Neural cell (in vitro differentiated cells): ENCODE data around the gene RNF8. TPM values are rescaled to one million over a fixed set of nuclear protein-coding genes. Genes with fewer than 3 reads are reported as not detected.

Source experiments
- H2AFZ ChIP-seq: fragments of 200-600, 300-800 bp; sonication (generic), shearing (Covaris generic); 2 replicates; pipeline ENCODE4 v1.6.0; 2014; ENCODE audit warnings: low read depth, mild to moderate bottlenecking, antibody characterized with exemption, low read length, moderate library complexity
- H3F3A ChIP-seq: fragments of 200-600 bp; shearing (Covaris generic); 2 replicates; pipeline ENCODE4 v1.6.1; 2016; ENCODE audit warnings: mild to moderate bottlenecking, moderate library complexity, mixed read lengths, antibody characterized with exemption, low read length; ENCODE audit not compliant: insufficient read depth, poor library complexity, severe bottlenecking
- H3K27ac ChIP-seq: fragments of 200-600, 300-800 bp; sonication (generic), shearing (Covaris generic); 2 replicates; pipeline ENCODE4 v1.5.1; 2014; ENCODE audit warnings: mild to moderate bottlenecking, low read length, moderate library complexity
- H3K27me3 ChIP-seq: fragments of 300-800, 200-600 bp; sonication (generic), shearing (Covaris generic); 2 replicates; pipeline ENCODE4 v1.6.0; 2014; ENCODE audit warnings: mild to moderate bottlenecking, low read depth, low read length, moderate library complexity; ENCODE audit not compliant: insufficient read depth
- H3K36me3 ChIP-seq: fragments of 300-800, 200-600 bp; sonication (generic), shearing (Covaris generic); 2 replicates; pipeline ENCODE4 v1.5.1; 2014; ENCODE audit warnings: mild to moderate bottlenecking, antibody characterized with exemption, low read length, moderate library complexity; ENCODE audit not compliant: insufficient read depth
- H3K4me2 ChIP-seq: fragments of 300-800, 200-600 bp; sonication (generic), shearing (Covaris generic); 2 replicates; pipeline ENCODE4 v1.6.0; 2014; ENCODE audit warnings: mild to moderate bottlenecking, low read length
- H3K4me3 ChIP-seq: fragments of 300-800, 200-600 bp; sonication (generic), shearing (Covaris generic); 2 replicates; pipeline ENCODE4 v1.5.1; 2014; ENCODE audit warnings: mild to moderate bottlenecking, low read length, moderate library complexity
- H3K79me2 ChIP-seq: fragments of 200-600 bp; shearing (Covaris generic); replicated peaks from 2 replicates; pipeline ENCODE4 v1.6.0; 2014; ENCODE audit warnings: mild to moderate bottlenecking, low read length, moderate library complexity; ENCODE audit not compliant: insufficient read depth
- H3K9ac ChIP-seq: fragments of 300-800, 200-600 bp; sonication (generic), shearing (Covaris generic); 2 replicates; pipeline ENCODE4 v1.6.1; 2016; ENCODE audit warnings: mild to moderate bottlenecking, low read length, mixed read lengths
- H3K9me2 ChIP-seq: fragments of 200-600 bp; shearing (Covaris generic); 2 replicates; pipeline ENCODE4 v1.6.1; 2016; ENCODE audit warnings: mild to moderate bottlenecking, low read length, mixed read lengths; ENCODE audit not compliant: insufficient read depth
- H3K9me3 ChIP-seq: fragments of 200-600, 300-800 bp; sonication (generic), shearing (Covaris generic); 2 replicates; pipeline ENCODE4 v1.6.1; 2016; ENCODE audit warnings: mild to moderate bottlenecking, mixed run types, low read length, moderate library complexity, mixed read lengths
- H4K20me1 ChIP-seq: fragments of 200-600 bp; shearing (Covaris generic); 2 replicates; pipeline ENCODE4 v1.6.1; 2016; ENCODE audit warnings: mild to moderate bottlenecking, mixed run types; ENCODE audit not compliant: insufficient read depth
- EP300 ChIP-seq: fragments of 450-650 bp; conservative IDR thresholded peaks from 2 replicates; pipeline ENCODE4 v1.6.1; 2014; ENCODE audit warnings: antibody characterized with exemption, mild to moderate bottlenecking, moderate library complexity; ENCODE audit not compliant: poor library complexity, severe bottlenecking
- EZH2 ChIP-seq: fragments of 200-600, 300-800 bp; shearing (Covaris generic), sonication (generic); IDR thresholded peaks from 2 replicates; pipeline ENCODE4 v1.6.1; 2014; ENCODE audit warnings: antibody characterized with exemption, low read length, borderline replicate concordance, mild to moderate bottlenecking; ENCODE audit not compliant: insufficient read depth, poor library complexity, severe bottlenecking
- MXI1 ChIP-seq: fragments of 450-650 bp; conservative IDR thresholded peaks from 2 replicates; pipeline ENCODE4 v1.6.1; 2014; ENCODE audit warnings: antibody characterized with exemption, mild to moderate bottlenecking; ENCODE audit not compliant: poor library complexity, severe bottlenecking
- POLR2AphosphoS5 ChIP-seq: IDR thresholded peaks from 2 replicates; pipeline ENCODE4 v1.6.1; 2012
- RAD21 ChIP-seq: fragments of 450-650 bp; conservative IDR thresholded peaks from 2 replicates; pipeline ENCODE4 v1.6.1; 2014; ENCODE audit warnings: antibody characterized with exemption, mild to moderate bottlenecking, moderate library complexity
- REST ChIP-seq: IDR thresholded peaks from 2 replicates; pipeline ENCODE4 v1.6.1; 2012; ENCODE audit warnings: borderline replicate concordance
- SMC3 ChIP-seq: fragments of 450-650 bp; conservative IDR thresholded peaks from 2 replicates; pipeline ENCODE4 v1.6.1; 2014; ENCODE audit warnings: antibody characterized with exemption, mild to moderate bottlenecking, moderate library complexity; ENCODE audit not compliant: poor library complexity
- TAF1 ChIP-seq: IDR thresholded peaks from 2 replicates; pipeline ENCODE4 v1.6.1; 2012; ENCODE audit warnings: low read depth
- polyA plus RNA-seq: library from polyadenylated mRNA; depleted of rRNA; stranded (reverse); fragments of >200 nt; gene quantifications from 2 replicates; pipeline ENCODE4 v1.2.3, GENCODE V29; 2014
- TF ChIP-seq, protein P1 (sequence below): fragments of 450-650 bp; IDR thresholded peaks from 2 replicates; pipeline ENCODE4 v1.5.1; 2014; ENCODE audit warnings: antibody characterized with exemption, mild to moderate bottlenecking, moderate library complexity; ENCODE audit not compliant: poor library complexity, severe bottlenecking

RNF8 gene
- polyA plus RNA-seq, 1 donor from 2014 or later, result 54.0 TPM

GRCh38 chr6:37317312-37318038 is 36.3 kb upstream of the RNF8 start:
- H3K9me2 ChIP-seq, result no peaks in the 10 kb centered on the region
- no peaks in the 10 kb centered on the region for H3K79me2 ChIP-seq
- H3K9ac ChIP-seq, result no peak overlapping the region
- H3K36me3 ChIP-seq, result peaks cover 6% of the 10 kb centered on the region
- no peak overlapping the region for H3K4me2 ChIP-seq
- no peak overlapping the region for H3K27ac ChIP-seq
- H3K4me3 ChIP-seq, result no peak overlapping the region
- H2AFZ ChIP-seq, result no peak overlapping the region
- TF ChIP-seq POLR2AphosphoS5, result no peak
- TF ChIP-seq MXI1, result no peak
- TF ChIP-seq RAD21, result no peak
- TF ChIP-seq, protein P1, sequence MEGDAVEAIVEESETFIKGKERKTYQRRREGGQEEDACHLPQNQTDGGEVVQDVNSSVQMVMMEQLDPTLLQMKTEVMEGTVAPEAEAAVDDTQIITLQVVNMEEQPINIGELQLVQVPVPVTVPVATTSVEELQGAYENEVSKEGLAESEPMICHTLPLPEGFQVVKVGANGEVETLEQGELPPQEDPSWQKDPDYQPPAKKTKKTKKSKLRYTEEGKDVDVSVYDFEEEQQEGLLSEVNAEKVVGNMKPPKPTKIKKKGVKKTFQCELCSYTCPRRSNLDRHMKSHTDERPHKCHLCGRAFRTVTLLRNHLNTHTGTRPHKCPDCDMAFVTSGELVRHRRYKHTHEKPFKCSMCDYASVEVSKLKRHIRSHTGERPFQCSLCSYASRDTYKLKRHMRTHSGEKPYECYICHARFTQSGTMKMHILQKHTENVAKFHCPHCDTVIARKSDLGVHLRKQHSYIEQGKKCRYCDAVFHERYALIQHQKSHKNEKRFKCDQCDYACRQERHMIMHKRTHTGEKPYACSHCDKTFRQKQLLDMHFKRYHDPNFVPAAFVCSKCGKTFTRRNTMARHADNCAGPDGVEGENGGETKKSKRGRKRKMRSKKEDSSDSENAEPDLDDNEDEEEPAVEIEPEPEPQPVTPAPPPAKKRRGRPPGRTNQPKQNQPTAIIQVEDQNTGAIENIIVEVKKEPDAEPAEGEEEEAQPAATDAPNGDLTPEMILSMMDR, result no peak
- no peak for TF ChIP-seq EP300
- no peak for TF ChIP-seq SMC3
- no peak for TF ChIP-seq REST
- no peak for TF ChIP-seq TAF1
- TF ChIP-seq EZH2, result no peak
- no peaks in the 10 kb centered on the region for H3K9me3 ChIP-seq
- no peaks in the 10 kb centered on the region for H4K20me1 ChIP-seq
- H3K27me3 ChIP-seq, result no peaks in the 10 kb centered on the region
- H3F3A ChIP-seq, result no peaks in the 10 kb centered on the region

- Histone ChIP-seq H3F3A (no peaks in the 10 kb centered on the region), H3K79me2 (no peaks in the 10 kb centered on the region), H4K20me1 (no peaks in the 10 kb centered on the region), H3K9me2 (no peaks in the 10 kb centered on the region), H3K27ac (no peak overlapping the region), H3K4me2 (no peak overlapping the region), H3K4me3 (no peak overlapping the region), H2AFZ (no peak overlapping the region), H3K9me3 (no peaks in the 10 kb centered on the region), H3K27me3 (no peaks in the 10 kb centered on the region), H3K36me3 (peaks cover 6% of the 10 kb centered on the region), H3K9ac (no peak overlapping the region)
- TF ChIP-seq, protein P1, result no peak
- TF ChIP-seq EZH2 (no peak), MXI1 (no peak), RAD21 (no peak), TAF1 (no peak), REST (no peak), EP300 (no peak)
Observed at GRCh38 chr6:37319156-37319555, 34.6 kb upstream of the RNF8 start.
